Gastrocnemius medialis (tissue), 4 donors: ENCODE measurements around the gene PKP4.

Source experiments
- CTCF ChIP-seq, 5 experiments: fragments of 450-650 bp in 3 of 5; fragments of 200-600 bp in 2 of 5; sonication (generic) in 2 of 5; IDR thresholded peaks in 4 of 5; conservative IDR thresholded peaks in 1 of 5; 1 replicate in 4 of 5; 2 replicates in 1 of 5; pipeline ENCODE4 v1.5.1; 2016 to 2019; ENCODE audit warnings: antibody characterized with exemption in 5 of 5, mild to moderate bottlenecking in 3 of 5, moderate library complexity in 3 of 5
- POLR2A ChIP-seq, 2 donors: fragments of 450-650 bp; IDR thresholded peaks; one replicate each; pipeline ENCODE4 v1.6.1; 2017; ENCODE audit warnings: antibody characterized with exemption in 2 of 2, mild to moderate bottlenecking in 2 of 2, moderate library complexity in 2 of 2

- TF ChIP-seq POLR2A (IDR thresholded peaks at IDR 0.05), result no peak
- no peak for TF ChIP-seq CTCF (IDR thresholded peaks at IDR 0.05 in 4 of 5, conservative IDR thresholded peaks at IDR 0.05 in 1 of 5)
These were observed 132.6 kb downstream of the PKP4 start for GRCh38 chr2:158589303-158589702.
